Measurements from ENCODE around the gene ARHGAP31.

GRCh38 chr3:119294696-119295671, 801 bp downstream of the ARHGAP31 start:
- no peak for TF ChIP-seq CTCF (IDR thresholded peaks at IDR 0.05 in 4 of 5, conservative IDR thresholded peaks at IDR 0.05 in 1 of 5)
- TF ChIP-seq POLR2A (IDR thresholded peaks at IDR 0.05): no peak
